ENCODE results near the gene DNLZ. TPM values are rescaled to one million over a fixed set of nuclear protein-coding genes. Genes with fewer than 3 reads are reported as not detected.

Gene DNLZ
- total and polyA plus RNA-seq, 8 donors = 10.1 to 26.8 (median 15.1) TPM

DNA sequence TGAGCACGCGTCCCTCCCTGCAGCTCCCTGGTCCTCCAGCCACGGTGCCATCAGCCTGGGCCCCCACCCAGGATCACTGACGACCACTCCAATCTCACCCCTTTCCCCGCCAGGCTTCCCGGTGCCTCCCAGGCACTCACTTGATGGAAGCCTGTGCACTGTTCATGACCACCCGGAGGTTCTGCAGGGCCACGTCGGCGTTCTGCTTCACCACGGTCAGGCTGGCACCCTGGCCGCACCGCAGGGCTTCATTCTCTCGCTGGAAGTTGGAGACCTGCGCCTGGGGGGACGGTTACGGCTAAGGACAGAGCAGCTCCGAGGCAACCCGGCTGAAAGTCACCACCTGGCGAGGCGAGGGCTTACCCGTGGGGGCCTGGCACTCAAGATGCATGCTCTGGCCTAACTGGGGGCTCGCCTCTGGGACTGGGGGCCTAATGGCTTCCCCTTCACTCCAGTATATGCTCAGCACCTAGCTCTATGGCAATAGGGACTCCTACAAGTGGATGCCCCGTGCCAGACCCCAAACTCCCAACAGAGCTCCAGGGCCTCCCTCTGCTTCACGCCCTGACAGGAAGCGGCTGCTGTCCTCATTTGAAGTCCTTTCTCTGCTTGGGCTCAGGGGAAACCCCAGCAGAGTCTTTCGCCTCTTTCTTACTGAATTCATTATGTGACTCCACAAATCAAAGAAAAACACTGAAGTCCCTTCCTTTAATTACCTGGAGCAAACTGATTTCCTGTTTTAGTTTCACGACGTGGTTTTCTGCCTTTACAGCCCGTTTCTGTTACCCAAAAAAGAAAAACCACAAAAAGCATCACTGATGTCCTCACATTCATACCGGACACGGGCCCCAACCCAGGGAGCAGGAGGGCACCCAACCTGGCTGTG is 40.6 kb upstream of the DNLZ start:
- intact Hi-C loops (cut with DNase I) = loop anchor here in 1 of 3 donors (5.0 kb wide), 1 partner anchor 228 kb away; no protein-coding TSS in a partner anchor
- no peaks in the 10 kb centered on the region for H3K9me3 ChIP-seq
- WGBS, 2 donors = 90 to 92% methylated on average over 32 of the region's 32 CpGs
- DNase-seq (peak in 1 of 6 donors; percentile 58), FAIRE-seq (no peak), ATAC-seq (no peak)
- no peak overlapping the region for H3K27ac ChIP-seq
- H3K36me3 ChIP-seq = peaks cover 0 to 19% (median 6%) of the 10 kb centered on the region in 3 donors
- TF ChIP-seq, protein P1, sequence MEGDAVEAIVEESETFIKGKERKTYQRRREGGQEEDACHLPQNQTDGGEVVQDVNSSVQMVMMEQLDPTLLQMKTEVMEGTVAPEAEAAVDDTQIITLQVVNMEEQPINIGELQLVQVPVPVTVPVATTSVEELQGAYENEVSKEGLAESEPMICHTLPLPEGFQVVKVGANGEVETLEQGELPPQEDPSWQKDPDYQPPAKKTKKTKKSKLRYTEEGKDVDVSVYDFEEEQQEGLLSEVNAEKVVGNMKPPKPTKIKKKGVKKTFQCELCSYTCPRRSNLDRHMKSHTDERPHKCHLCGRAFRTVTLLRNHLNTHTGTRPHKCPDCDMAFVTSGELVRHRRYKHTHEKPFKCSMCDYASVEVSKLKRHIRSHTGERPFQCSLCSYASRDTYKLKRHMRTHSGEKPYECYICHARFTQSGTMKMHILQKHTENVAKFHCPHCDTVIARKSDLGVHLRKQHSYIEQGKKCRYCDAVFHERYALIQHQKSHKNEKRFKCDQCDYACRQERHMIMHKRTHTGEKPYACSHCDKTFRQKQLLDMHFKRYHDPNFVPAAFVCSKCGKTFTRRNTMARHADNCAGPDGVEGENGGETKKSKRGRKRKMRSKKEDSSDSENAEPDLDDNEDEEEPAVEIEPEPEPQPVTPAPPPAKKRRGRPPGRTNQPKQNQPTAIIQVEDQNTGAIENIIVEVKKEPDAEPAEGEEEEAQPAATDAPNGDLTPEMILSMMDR (IDR thresholded peaks at IDR 0.05) = no peak
- no peak overlapping the region for H3K4me3 ChIP-seq
- H3K27me3 ChIP-seq = no peaks in the 10 kb centered on the region
- H3K4me1 ChIP-seq = peaks cover 0 to 5% (median under 1%) of the 10 kb centered on the region in 3 donors

DNA sequence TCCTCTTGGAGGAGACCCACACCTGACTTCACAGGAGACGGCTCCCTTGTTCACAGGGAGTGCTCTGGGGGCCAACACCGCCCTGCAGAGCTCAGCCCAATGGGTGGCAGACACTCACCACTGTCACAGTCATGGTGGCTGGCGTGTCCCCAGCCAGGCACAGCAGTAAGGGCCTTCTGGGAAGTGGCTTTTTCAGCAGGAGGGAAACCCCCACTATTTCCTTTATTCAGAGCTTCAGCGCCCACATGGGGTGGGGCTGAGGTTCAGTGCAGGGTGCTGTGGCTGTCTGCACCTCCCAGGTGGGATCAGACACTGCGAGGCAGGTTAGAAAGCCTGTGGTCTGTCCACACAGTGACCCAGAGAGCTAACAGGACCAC is 40.0 kb upstream of the DNLZ start:
- 93 to 94% methylated on average over 5 of the region's 5 CpGs for WGBS, 2 donors
- no peak overlapping the region for H3K27ac ChIP-seq
- no peaks in the 10 kb centered on the region for H3K27me3 ChIP-seq
- no peak for DNase-seq
- intact Hi-C loops (cut with DNase I) = loop anchor here in 1 of 3 donors (5.0 kb wide), 1 partner anchor 229 kb away; no protein-coding TSS in a partner anchor
- no peak for FAIRE-seq
- no peak overlapping the region for H3K4me3 ChIP-seq
- no peak for ATAC-seq
- H3K4me1 ChIP-seq = peaks cover 0 to 9% (median 7%) of the 10 kb centered on the region in 3 donors
- TF ChIP-seq, protein P1 (IDR thresholded peaks at IDR 0.05) = no peak
- H3K9me3 ChIP-seq = no peaks in the 10 kb centered on the region
- peaks cover 0 to 19% (median 6%) of the 10 kb centered on the region in 3 donors for H3K36me3 ChIP-seq

DNA sequence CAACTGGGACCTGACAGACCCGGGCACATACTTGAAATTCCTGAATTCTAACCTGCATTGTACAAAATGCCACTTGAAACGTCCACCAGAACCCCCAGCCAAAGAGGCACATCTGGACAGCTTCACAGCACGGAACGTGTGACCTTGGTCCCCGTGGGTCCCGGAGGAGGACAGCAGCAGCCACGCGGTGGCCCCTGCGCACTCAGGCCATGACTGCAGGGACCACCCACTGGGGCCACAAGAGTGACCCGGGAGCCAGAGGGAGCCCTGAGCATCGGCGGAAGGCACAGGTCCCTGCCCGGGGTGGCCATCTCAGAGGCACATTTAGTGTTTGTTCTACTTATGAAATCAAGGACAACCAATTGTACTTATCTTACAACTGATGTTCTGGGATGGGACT is 38.5 kb upstream of the DNLZ start:
- Histone ChIP-seq H3K4me3 (no peak overlapping the region), H3K4me1 (peaks cover 0 to 11% (median 7%) of the 10 kb centered on the region in 3 donors), H3K36me3 (peaks cover 0 to 18% (median 4%) of the 10 kb centered on the region in 3 donors), H3K27ac (no peak overlapping the region), H3K27me3 (no peaks in the 10 kb centered on the region), H3K9me3 (no peaks in the 10 kb centered on the region)
- intact Hi-C loops (cut with DNase I) = loop anchor here in 1 of 3 donors (5.0 kb wide), 1 partner anchor 230 kb away; no protein-coding TSS in a partner anchor
- TF ChIP-seq, protein P1 (IDR thresholded peaks at IDR 0.05) = no peak
- 45 to 49% methylated on average over 13 of the region's 13 CpGs for WGBS, 2 donors
- DNase-seq (peak in 1 of 6 donors; percentile 41), FAIRE-seq (no peak), ATAC-seq (no peak)

DNA sequence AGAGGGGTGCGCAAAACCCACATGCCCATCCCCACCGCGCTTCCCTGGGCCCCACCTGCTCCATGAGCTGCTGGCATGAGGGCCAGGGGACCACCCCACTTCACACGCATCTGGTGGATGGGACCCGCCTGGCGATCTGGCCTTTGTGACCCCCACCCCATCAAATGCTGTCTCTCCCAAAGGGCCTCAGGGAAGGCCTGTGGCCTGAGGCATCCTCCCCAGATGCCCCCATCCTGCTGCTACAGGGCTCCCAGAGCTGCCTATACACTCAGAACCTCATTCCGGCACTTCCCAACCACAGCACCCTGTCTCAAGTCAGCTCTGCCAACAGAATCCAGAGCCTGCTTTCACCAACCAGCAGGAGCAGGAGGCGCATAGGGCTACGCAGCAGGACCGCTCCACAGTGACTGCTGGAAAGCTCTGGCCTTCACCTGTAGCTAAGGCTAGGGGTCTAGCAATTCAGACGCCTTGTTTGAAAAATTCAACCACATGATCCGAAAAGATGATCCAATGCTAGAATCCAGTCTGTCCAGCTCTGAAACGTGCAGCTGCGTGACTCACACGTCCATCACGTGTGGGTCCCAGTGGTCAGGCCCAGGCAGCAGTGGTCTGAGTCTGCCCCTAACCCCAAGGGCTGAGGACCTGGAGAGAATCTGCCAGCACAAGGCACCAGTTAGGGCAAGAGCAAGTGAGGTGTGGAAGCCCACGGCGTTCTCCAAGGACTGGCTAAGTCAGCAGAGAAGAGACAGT is 37.8 kb upstream of the DNLZ start:
- DNase-seq (peak in 2 of 6 donors; percentile 48 to 66), ATAC-seq (no peak), FAIRE-seq (no peak)
- intact Hi-C loops (cut with DNase I) = loop anchor here in 1 of 3 donors (5.0 kb wide), 1 partner anchor 231 kb away; no protein-coding TSS in a partner anchor
- Histone ChIP-seq H3K27ac (no peak overlapping the region), H3K27me3 (no peaks in the 10 kb centered on the region), H3K4me3 (no peak overlapping the region), H3K36me3 (peaks cover 0 to 11% (median 4%) of the 10 kb centered on the region in 3 donors), H3K4me1 (peaks cover 0 to 11% (median 7%) of the 10 kb centered on the region in 3 donors), H3K9me3 (no peaks in the 10 kb centered on the region)
- TF ChIP-seq, protein P1 (IDR thresholded peaks at IDR 0.05) = no peak
- WGBS, 2 donors = 78 to 87% methylated on average over 18 of the region's 18 CpGs

All from pancreas (tissue), 10 donors.